ENCODE measurements around the gene GLDC. TPM values are rescaled to one million over a fixed set of nuclear protein-coding genes. Genes with fewer than 3 reads are reported as not detected.
A peak's percentile ranks its signal among the peaks of the same experiment; 100 is the strongest.

GLDC gene
- polyA plus RNA-seq, 1 donor from 2014 or later: 1.0 TPM

- H3K9me3 Mint-ChIP-seq: peaks cover 0 to 2% (median 0%) of the 10 kb centered on the region in 3 donors
- H3K4me3 Mint-ChIP-seq: no peak overlapping the region
- H3K4me1 Mint-ChIP-seq: peaks cover 10 to 12% (median 11%) of the 10 kb centered on the region in 3 donors
- H3K27me3 Mint-ChIP-seq: peaks cover 9% of the 10 kb centered on the region
- peak overlapping the region in 1 of 3 donors; percentile 60 for H3K27ac Mint-ChIP-seq
- H3K36me3 Mint-ChIP-seq: peaks cover 3% of the 10 kb centered on the region
These were observed 24.7 kb downstream of the GLDC start for GRCh38 chr9:6620796-6621195.

- H3K9me3 Mint-ChIP-seq: peaks cover 0 to 2% (median 0%) of the 10 kb centered on the region in 3 donors
- H3K4me3 Mint-ChIP-seq: no peak overlapping the region
- H3K27ac Mint-ChIP-seq: peak overlapping the region in 1 of 3 donors; percentile 60
- H3K27me3 Mint-ChIP-seq: peaks cover 9% of the 10 kb centered on the region
- peaks cover 10 to 12% (median 11%) of the 10 kb centered on the region in 3 donors for H3K4me1 Mint-ChIP-seq
- peaks cover 3% of the 10 kb centered on the region for H3K36me3 Mint-ChIP-seq
These were observed 25.2 kb downstream of the GLDC start for GRCh38 chr9:6620353-6620752.

GRCh38 chr9:6619909-6620308 is 25.6 kb downstream of the GLDC start:
- H3K4me3 Mint-ChIP-seq: no peak overlapping the region
- peaks cover 10 to 12% (median 11%) of the 10 kb centered on the region in 3 donors for H3K4me1 Mint-ChIP-seq
- H3K27ac Mint-ChIP-seq: no peak overlapping the region
- H3K9me3 Mint-ChIP-seq: peaks cover 0 to 2% (median 0%) of the 10 kb centered on the region in 3 donors
- peaks cover 9% of the 10 kb centered on the region for H3K27me3 Mint-ChIP-seq
- H3K36me3 Mint-ChIP-seq: peaks cover 3% of the 10 kb centered on the region

GRCh38 chr9:6616951-6617602 is 28.5 kb downstream of the GLDC start:
- H3K27ac Mint-ChIP-seq: no peak overlapping the region
- no peak overlapping the region for H3K4me3 Mint-ChIP-seq
- H3K36me3 Mint-ChIP-seq: peaks cover 3% of the 10 kb centered on the region
- peaks cover 0 to 2% (median 0%) of the 10 kb centered on the region in 3 donors for H3K9me3 Mint-ChIP-seq
- peaks cover 9% of the 10 kb centered on the region for H3K27me3 Mint-ChIP-seq
- peaks cover 10 to 12% (median 11%) of the 10 kb centered on the region in 3 donors for H3K4me1 Mint-ChIP-seq

GRCh38 chr9:6614489-6614888 is 31.0 kb downstream of the GLDC start:
- H3K27ac Mint-ChIP-seq: no peak overlapping the region
- peaks cover 0 to 2% (median under 1%) of the 10 kb centered on the region in 3 donors for H3K4me1 Mint-ChIP-seq
- no peaks in the 10 kb centered on the region for H3K36me3 Mint-ChIP-seq
- no peak overlapping the region for H3K4me3 Mint-ChIP-seq
- peaks cover 2% of the 10 kb centered on the region for H3K27me3 Mint-ChIP-seq
- no peaks in the 10 kb centered on the region for H3K9me3 Mint-ChIP-seq

- no peak overlapping the region for H3K4me3 Mint-ChIP-seq
- no peaks in the 10 kb centered on the region for H3K36me3 Mint-ChIP-seq
- no peak overlapping the region for H3K27ac Mint-ChIP-seq
- H3K4me1 Mint-ChIP-seq: no peaks in the 10 kb centered on the region
- H3K27me3 Mint-ChIP-seq: no peaks in the 10 kb centered on the region
- H3K9me3 Mint-ChIP-seq: no peaks in the 10 kb centered on the region
These were observed 33.7 kb downstream of the GLDC start for GRCh38 chr9:6611865-6612264.

GRCh38 chr9:6610073-6610472 is 35.5 kb downstream of the GLDC start:
- no peaks in the 10 kb centered on the region for H3K9me3 Mint-ChIP-seq
- no peaks in the 10 kb centered on the region for H3K36me3 Mint-ChIP-seq

GRCh38 chr9:6609497-6610016 is 36.0 kb downstream of the GLDC start:
- H3K27me3 Mint-ChIP-seq: peaks cover 1% of the 10 kb centered on the region
- no peak overlapping the region for H3K4me3 Mint-ChIP-seq
- no peaks in the 10 kb centered on the region for H3K36me3 Mint-ChIP-seq
- peaks cover 10 to 12% (median 11%) of the 10 kb centered on the region in 3 donors for H3K4me1 Mint-ChIP-seq
- H3K27ac Mint-ChIP-seq: no peak overlapping the region
- no peaks in the 10 kb centered on the region for H3K9me3 Mint-ChIP-seq

More at GRCh38 chr9:6610073-6610472, 35.5 kb downstream of the GLDC start:
- H3K4me1 Mint-ChIP-seq: peaks cover 5 to 7% (median 5%) of the 10 kb centered on the region in 3 donors
- no peak overlapping the region for H3K27ac Mint-ChIP-seq
- H3K4me3 Mint-ChIP-seq: no peak overlapping the region
- peaks cover 1% of the 10 kb centered on the region for H3K27me3 Mint-ChIP-seq

GRCh38 chr9:6605202-6605601 is 40.3 kb downstream of the GLDC start:
- Mint-ChIP-seq H3K27ac (no peak overlapping the region), H3K4me1 (peaks cover 13 to 14% (median 13%) of the 10 kb centered on the region in 3 donors), H3K9me3 (no peaks in the 10 kb centered on the region), H3K36me3 (no peaks in the 10 kb centered on the region), H3K27me3 (peaks cover 1% of the 10 kb centered on the region), H3K4me3 (peak overlapping the region in 3 of 4 donors; percentile 35 to 87 (median 82))

GRCh38 chr9:6600426-6600825 is 45.1 kb downstream of the GLDC start:
- H3K4me3 Mint-ChIP-seq: no peak overlapping the region
- peaks cover 2% of the 10 kb centered on the region for H3K36me3 Mint-ChIP-seq
- H3K27ac Mint-ChIP-seq: no peak overlapping the region
- no peaks in the 10 kb centered on the region for H3K9me3 Mint-ChIP-seq
- H3K27me3 Mint-ChIP-seq: peaks cover 1% of the 10 kb centered on the region
- H3K4me1 Mint-ChIP-seq: peaks cover 11 to 15% (median 14%) of the 10 kb centered on the region in 3 donors

GRCh38 chr9:6600006-6600405 is 45.5 kb downstream of the GLDC start:
- Mint-ChIP-seq H3K4me1 (peaks cover 6 to 11% (median 10%) of the 10 kb centered on the region in 3 donors), H3K27ac (no peak overlapping the region), H3K9me3 (no peaks in the 10 kb centered on the region), H3K27me3 (no peaks in the 10 kb centered on the region), H3K4me3 (no peak overlapping the region), H3K36me3 (peaks cover 2% of the 10 kb centered on the region)

- Mint-ChIP-seq H3K9me3 (no peaks in the 10 kb centered on the region), H3K4me3 (no peak overlapping the region), H3K27me3 (no peaks in the 10 kb centered on the region), H3K4me1 (peaks cover 1 to 3% (median 3%) of the 10 kb centered on the region in 3 donors), H3K27ac (peak overlapping the region in 1 of 3 donors; percentile 25), H3K36me3 (peaks cover 2% of the 10 kb centered on the region)
These were observed 47.2 kb downstream of the GLDC start for GRCh38 chr9:6598249-6598725.

GRCh38 chr9:6592791-6593190 is 52.7 kb downstream of the GLDC start:
- Mint-ChIP-seq H3K4me1 (peaks cover 4 to 9% (median 7%) of the 10 kb centered on the region in 3 donors), H3K36me3 (peaks cover 2% of the 10 kb centered on the region), H3K4me3 (no peak overlapping the region), H3K27me3 (no peaks in the 10 kb centered on the region), H3K27ac (no peak overlapping the region), H3K9me3 (no peaks in the 10 kb centered on the region)

GRCh38 chr9:6592231-6592630 is 53.3 kb downstream of the GLDC start:
- peaks cover 2% of the 10 kb centered on the region for H3K36me3 Mint-ChIP-seq
- no peak overlapping the region for H3K4me3 Mint-ChIP-seq
- H3K27ac Mint-ChIP-seq: no peak overlapping the region
- no peaks in the 10 kb centered on the region for H3K27me3 Mint-ChIP-seq
- peaks cover 4 to 9% (median 7%) of the 10 kb centered on the region in 3 donors for H3K4me1 Mint-ChIP-seq
- no peaks in the 10 kb centered on the region for H3K9me3 Mint-ChIP-seq

- H3K27me3 Mint-ChIP-seq: no peaks in the 10 kb centered on the region
- H3K36me3 Mint-ChIP-seq: peaks cover 2% of the 10 kb centered on the region
- no peak overlapping the region for H3K4me3 Mint-ChIP-seq
- peak overlapping the region in 1 of 3 donors; percentile 3 for H3K27ac Mint-ChIP-seq
- peaks cover 4 to 7% (median 6%) of the 10 kb centered on the region in 3 donors for H3K4me1 Mint-ChIP-seq
- H3K9me3 Mint-ChIP-seq: no peaks in the 10 kb centered on the region
These were observed 54.7 kb downstream of the GLDC start for GRCh38 chr9:6590772-6591384.

Measured in IgD-negative memory B cell (primary cell).